GM12892 (cell line): ENCODE measurements around the gene GALNTL6.

ENCODE experiments used
- POLR2A ChIP-seq: IDR thresholded peaks from 2 replicates; pipeline ENCODE4 v1.6.1; 2011; ENCODE audit warnings: low read depth, low read length, control low read depth
- TAF1 ChIP-seq: IDR thresholded peaks from 2 replicates; pipeline ENCODE4 v1.6.1; 2011; ENCODE audit warnings: low read depth, mild to moderate bottlenecking, control low read depth, low read length, borderline replicate concordance

- TF ChIP-seq POLR2A (no peak), TAF1 (no peak)
Measured at GRCh38 chr4:171979461-171979860, 166.3 kb downstream of the GALNTL6 start.
